ENCODE measurements around the gene LCTL. TPM values are rescaled to one million over a fixed set of nuclear protein-coding genes. Genes with fewer than 3 reads are reported as not detected.

LCTL gene
- total and polyA plus RNA-seq, 2 of the 8 experiments (the other 6 are each of a cell fraction or from before 2014, with no cell fraction given): 5.5 to 6.2 TPM

DNA sequence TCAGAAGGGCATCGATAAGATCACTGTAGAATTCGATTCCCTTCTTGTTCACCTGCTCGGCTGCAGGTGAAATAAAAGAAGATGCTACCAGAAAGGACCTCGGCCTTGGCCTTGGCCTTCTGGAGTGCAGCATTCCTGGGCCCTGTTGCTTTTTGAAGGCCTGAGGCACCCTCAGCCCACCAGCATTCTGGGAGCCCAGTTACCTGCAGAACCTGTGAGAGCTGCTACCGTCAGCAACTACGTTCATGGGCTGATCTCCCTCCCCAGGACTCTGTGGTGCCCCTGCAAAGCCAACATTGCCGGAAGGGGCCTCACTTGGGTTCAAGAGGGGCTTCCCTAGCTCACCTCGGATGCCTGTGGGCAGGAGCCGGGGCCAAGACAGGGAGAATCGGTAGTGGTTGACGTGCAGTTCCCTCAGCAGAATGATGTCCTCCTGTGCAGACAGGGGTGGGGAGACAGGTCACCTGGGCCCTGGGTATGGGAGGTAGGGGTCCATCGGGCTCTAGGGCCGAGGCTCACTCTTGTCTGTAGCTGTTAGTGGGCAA, 2.2 kb downstream of the LCTL start:
- peaks cover 4 to 22% (median 17%) of the 10 kb centered on the region in 4 experiments for H3K4me1 ChIP-seq (replicated peaks in 1 of 4; ENCODE audit: control insufficient read depth in 3 of 4, insufficient read depth in 4 of 4, low read length in 3 of 4)
- WGBS, 2 experiments (ENCODE audit: extremely low coverage in 1 of 2, insufficient coverage in 1 of 2, insufficient read length in 1 of 2, insufficient replicate concordance in 2 of 2, low coverage in 1 of 2, low lambda C conversion rate in 2 of 2, missing lambda C conversion rate in 1 of 2): 90% methylated on average over 13 of the region's 13 CpGs; no CpG with 5 or more reads in 1 of the 2 experiments
- no peak overlapping the region for H3K27ac ChIP-seq (ENCODE audit: low read depth, low read length)
- DNase-seq (ENCODE audit: low read depth in 1 of 2, low spot score in 2 of 2): no peak
- H3K23me2 ChIP-seq (ENCODE audit: low read depth, low read length): 0 out of 2 replicates have a peak, but pooled peaks cover 2% of the 10 kb centered on the region
- H3K14ac ChIP-seq (ENCODE audit: insufficient read length): no peak overlapping the region
- H4K20me1 ChIP-seq (replicated peaks in 1 of 2; ENCODE audit: control insufficient read depth in 1 of 2, insufficient read depth in 2 of 2, low read length in 2 of 2): peaks cover 0 to 3% of the 10 kb centered on the region in 2 experiments
- H2BK20ac ChIP-seq (ENCODE audit: low read length): no peak overlapping the region
- H3K18ac ChIP-seq (ENCODE audit: extremely low read depth, low read length): no peak overlapping the region
- no peaks in the 10 kb centered on the region for H3K79me1 ChIP-seq (ENCODE audit: low read depth, low read length)
- H2BK15ac ChIP-seq (ENCODE audit: low read length): peak overlapping the region; percentile 46; the same call in 1 of the 2 replicates
- H3K27me3 ChIP-seq (replicated peaks in 1 of 4; ENCODE audit: control insufficient read depth in 3 of 4, extremely low read depth in 1 of 4, insufficient read depth in 3 of 4, low read length in 3 of 4): no peaks in the 10 kb centered on the region
- H3K9me3 ChIP-seq (ENCODE audit: insufficient read depth in 2 of 2, low read depth in 1 of 2, low read length in 1 of 2): no peaks in the 10 kb centered on the region
- no peaks in the 10 kb centered on the region for H3K36me3 ChIP-seq (ENCODE audit: control insufficient read depth in 2 of 4, insufficient read depth in 4 of 4, low read length in 3 of 4)
- no peak for FAIRE-seq
- POLR2A ChIA-PET (ENCODE audit: partially characterized antibody): interaction anchor here (4.4 to 5.5 kb wide), 2 partner anchors 59 to 65 kb away, joined by 34 to 38 read pairs; partner anchors contain the start of genes RPL4, SNAPC5 and ZWILCH
- no peak overlapping the region for H2BK120ac ChIP-seq (replicated peaks; ENCODE audit: low read depth, low read length)
- H3K4me2 ChIP-seq (ENCODE audit: insufficient read depth in 1 of 2, low read depth in 2 of 2, low read length in 2 of 2): no peak overlapping the region; a peak in 1 of 4 replicates
- no peak overlapping the region for H4K8ac ChIP-seq (ENCODE audit: extremely low read depth, insufficient read depth, low read length)
- H3K56ac ChIP-seq (replicated peaks; ENCODE audit: insufficient read length, low read depth, low read length): no peak overlapping the region
- H3K4me3 ChIP-seq (ENCODE audit: extremely low read depth in 1 of 4, insufficient read depth in 2 of 4, low read depth in 3 of 4, low read length in 4 of 4): no peak overlapping the region
- H2AFZ ChIP-seq (ENCODE audit: low read length): no peak overlapping the region
- H2BK12ac ChIP-seq (ENCODE audit: low read depth, low read length): peak overlapping the region; percentile 60; the same call in 1 of the 2 replicates
- CTCF ChIA-PET (ENCODE audit: partially characterized antibody): interaction anchor here (0.6 to 1.7 kb wide), 2 partner anchors 15 to 208 kb away, joined by 3 to 4 read pairs; no protein-coding TSS in a partner anchor
- H3K4ac ChIP-seq (replicated peaks; ENCODE audit: insufficient read length, low read depth, low read length): no peak overlapping the region
- H4K91ac ChIP-seq (replicated peaks; ENCODE audit: insufficient read length, low read length): no peak overlapping the region
- H4K5ac ChIP-seq (ENCODE audit: insufficient read length, low read depth, low read length): no peak overlapping the region
- H2AK5ac ChIP-seq (ENCODE audit: low read depth, low read length): peak overlapping the region; percentile 67; the same call in 1 of the 2 replicates
- H2BK5ac ChIP-seq (ENCODE audit: low read depth, low read length): peak overlapping the region; percentile 46; the same call in 1 of the 2 replicates
- no peak overlapping the region for H3K23ac ChIP-seq (ENCODE audit: insufficient read length)
- H3K9ac ChIP-seq (replicated peaks in 1 of 4; ENCODE audit: extremely low read depth in 1 of 4, low read depth in 3 of 4, low read length in 3 of 4): no peak overlapping the region
- no peaks in the 10 kb centered on the region for H3K79me2 ChIP-seq (ENCODE audit: control insufficient read depth in 1 of 2, insufficient read depth in 2 of 2, low read length in 2 of 2)
- TF ChIP-seq, protein P1, sequence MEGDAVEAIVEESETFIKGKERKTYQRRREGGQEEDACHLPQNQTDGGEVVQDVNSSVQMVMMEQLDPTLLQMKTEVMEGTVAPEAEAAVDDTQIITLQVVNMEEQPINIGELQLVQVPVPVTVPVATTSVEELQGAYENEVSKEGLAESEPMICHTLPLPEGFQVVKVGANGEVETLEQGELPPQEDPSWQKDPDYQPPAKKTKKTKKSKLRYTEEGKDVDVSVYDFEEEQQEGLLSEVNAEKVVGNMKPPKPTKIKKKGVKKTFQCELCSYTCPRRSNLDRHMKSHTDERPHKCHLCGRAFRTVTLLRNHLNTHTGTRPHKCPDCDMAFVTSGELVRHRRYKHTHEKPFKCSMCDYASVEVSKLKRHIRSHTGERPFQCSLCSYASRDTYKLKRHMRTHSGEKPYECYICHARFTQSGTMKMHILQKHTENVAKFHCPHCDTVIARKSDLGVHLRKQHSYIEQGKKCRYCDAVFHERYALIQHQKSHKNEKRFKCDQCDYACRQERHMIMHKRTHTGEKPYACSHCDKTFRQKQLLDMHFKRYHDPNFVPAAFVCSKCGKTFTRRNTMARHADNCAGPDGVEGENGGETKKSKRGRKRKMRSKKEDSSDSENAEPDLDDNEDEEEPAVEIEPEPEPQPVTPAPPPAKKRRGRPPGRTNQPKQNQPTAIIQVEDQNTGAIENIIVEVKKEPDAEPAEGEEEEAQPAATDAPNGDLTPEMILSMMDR (IDR thresholded peaks at IDR 0.05; ENCODE audit: control extremely low read depth in 1 of 3, insufficient read depth in 1 of 3, low read depth in 1 of 3, low read length in 3 of 3): no peak
- no peak for TF ChIP-seq TEAD4 (IDR thresholded peaks at IDR 0.05; ENCODE audit: low read depth, low read length)

Measured in H1 (cell line).